HepG2 (cell line): ENCODE results near the gene SLC17A9. TPM values are rescaled to one million over a fixed set of nuclear protein-coding genes. Genes with fewer than 3 reads are reported as not detected.

Experiments used
- ATAD3A ChIP-seq: sonication (generic); formaldehyde crosslinking; IDR thresholded peaks from 2 replicates; pipeline ENCODE4 v1.4.0; 2020; ENCODE audit warnings: missing genetic modification reagents
- CREM ChIP-seq, 2 experiments: sonication (generic) in 1 of 2; formaldehyde crosslinking in 1 of 2; IDR thresholded peaks; 2 replicates each; pipeline versions ENCODE4 v1.4.0 to v1.6.1; 2016 to 2020; ENCODE audit warnings: antibody characterized with exemption in 1 of 2, mild to moderate bottlenecking in 1 of 2, missing genetic modification reagents in 1 of 2
- ELF4 ChIP-seq: sonication (generic); formaldehyde crosslinking; IDR thresholded peaks from 2 replicates; pipeline ENCODE4 v1.5.0; 2020; ENCODE audit warnings: missing genetic modification reagents, mild to moderate bottlenecking, moderate library complexity, borderline replicate concordance
- ELK4 ChIP-seq: sonication (generic); formaldehyde crosslinking; IDR thresholded peaks from 2 replicates; pipeline ENCODE4 v1.9.0; 2021; ENCODE audit warnings: missing genetic modification reagents, borderline replicate concordance
- GZF1 ChIP-seq: sonication (generic); formaldehyde crosslinking; IDR thresholded peaks from 2 replicates; pipeline ENCODE4 v1.5.1; 2020; ENCODE audit warnings: mild to moderate bottlenecking, missing genetic modification reagents
- HIVEP1 ChIP-seq: sonication (generic); formaldehyde crosslinking; IDR thresholded peaks from 2 replicates; pipeline ENCODE4 v1.4.0; 2020; ENCODE audit warnings: mild to moderate bottlenecking, missing genetic modification reagents
- MTF2 ChIP-seq: sonication (generic); formaldehyde crosslinking; IDR thresholded peaks from 2 replicates; pipeline ENCODE4 v1.5.0; 2020; ENCODE audit warnings: missing genetic modification reagents, borderline replicate concordance
- PLSCR1 ChIP-seq: sonication (generic); formaldehyde crosslinking; IDR thresholded peaks from 2 replicates; pipeline ENCODE4 v1.5.0; 2020; ENCODE audit warnings: missing genetic modification reagents, mild to moderate bottlenecking, borderline replicate concordance
- POLR2A ChIP-seq, 2 experiments: IDR thresholded peaks; 2 replicates each; pipeline ENCODE4 v1.6.1; 2011; ENCODE audit warnings: low read depth in 2 of 2, low read length in 2 of 2, mild to moderate bottlenecking in 1 of 2, moderate library complexity in 1 of 2; ENCODE audit not compliant: insufficient read depth in 1 of 2
- POLR2AphosphoS2 ChIP-seq: IDR thresholded peaks from 2 replicates; pipeline ENCODE4 v1.6.1; 2011; ENCODE audit warnings: low read depth, low read length, improper control_type of control experiment
- RBM39 ChIP-seq: fragments of 200-400 bp; formaldehyde crosslinking; IDR thresholded peaks from one replicate; pipeline ENCODE4 v1.6.1; 2018; ENCODE audit warnings: antibody characterized with exemption, mild to moderate bottlenecking, low read depth, low read length; ENCODE audit not compliant: poor library complexity, severe bottlenecking
- RCOR2 ChIP-seq: IDR thresholded peaks from 2 replicates; pipeline ENCODE4 v1.6.1; 2016; ENCODE audit warnings: missing biosample characterization, missing genetic modification reagents
- STAG1 ChIP-seq: sonication (generic); formaldehyde crosslinking; IDR thresholded peaks from 2 replicates; pipeline ENCODE4 v1.4.0; 2020; ENCODE audit warnings: missing genetic modification reagents
- ZNF446 ChIP-seq: sonication (generic); formaldehyde crosslinking; IDR thresholded peaks from 2 replicates; pipeline ENCODE4 v1.5.0; 2020; ENCODE audit warnings: mild to moderate bottlenecking, missing genetic modification reagents
- ZNF484 ChIP-seq: sonication (generic); formaldehyde crosslinking; IDR thresholded peaks from 2 replicates; pipeline ENCODE4 v1.5.1; 2020; ENCODE audit warnings: mild to moderate bottlenecking, low read depth, missing genetic modification reagents, borderline replicate concordance
- ZNF709 ChIP-seq: sonication (generic); formaldehyde crosslinking; IDR thresholded peaks from 2 replicates; pipeline ENCODE4 v1.5.0; 2020; ENCODE audit warnings: mild to moderate bottlenecking, missing genetic modification reagents
- ZNF746 ChIP-seq: sonication (generic); formaldehyde crosslinking; IDR thresholded peaks from 2 replicates; pipeline ENCODE4 v1.8.0; 2022; ENCODE audit warnings: mild to moderate bottlenecking, missing genetic modification reagents
- polyA plus RNA-seq, 8 experiments: library from polyadenylated mRNA; depleted of rRNA in 3 of 8; stranded (reverse) in 7 of 8; unstranded in 1 of 8; fragments of >200 nt; fragmentation: Illumina TruSeq in 4 of 8; extraction: Trizol in 4 of 8; gene quantifications; 2 replicates each; pipeline versions ENCODE4 v1.2.1 to v1.2.3, GENCODE V29; 2011 to 2016; ENCODE audit warnings: low read depth in 4 of 8, missing spikeins in 1 of 8, mixed read lengths in 1 of 8; ENCODE audit not compliant: insufficient read depth in 1 of 8
- total RNA-seq, 5 experiments: library from RNA; depleted of rRNA; stranded (reverse); fragments of >200 nt; fragmentation: Illumina TruSeq; extraction: Trizol; gene quantifications; 2 replicates each; pipeline ENCODE4 v1.2.3, GENCODE V29; 2016; ENCODE audit warnings: low read depth in 1 of 5
- TF ChIP-seq, protein P1 (sequence below): sonication (generic); formaldehyde crosslinking; IDR thresholded peaks from 2 replicates; pipeline ENCODE4 v1.5.0; 2020; ENCODE audit warnings: missing genetic modification reagents
- TF ChIP-seq, protein P2 (sequence below): sonication (generic); formaldehyde crosslinking; IDR thresholded peaks from 2 replicates; pipeline ENCODE4 v1.4.0; 2020; ENCODE audit warnings: mild to moderate bottlenecking, missing genetic modification reagents
- TF ChIP-seq, protein P3 (sequence below): sonication (generic); formaldehyde crosslinking; IDR thresholded peaks from 2 replicates; pipeline ENCODE4 v1.4.0; 2020; ENCODE audit warnings: missing genetic modification reagents, borderline replicate concordance

SLC17A9 gene
- total and polyA plus RNA-seq, 2 of the 13 experiments (the other 11 are each of a cell fraction or from before 2014, with no cell fraction given): 110 to 191 TPM

DNA sequence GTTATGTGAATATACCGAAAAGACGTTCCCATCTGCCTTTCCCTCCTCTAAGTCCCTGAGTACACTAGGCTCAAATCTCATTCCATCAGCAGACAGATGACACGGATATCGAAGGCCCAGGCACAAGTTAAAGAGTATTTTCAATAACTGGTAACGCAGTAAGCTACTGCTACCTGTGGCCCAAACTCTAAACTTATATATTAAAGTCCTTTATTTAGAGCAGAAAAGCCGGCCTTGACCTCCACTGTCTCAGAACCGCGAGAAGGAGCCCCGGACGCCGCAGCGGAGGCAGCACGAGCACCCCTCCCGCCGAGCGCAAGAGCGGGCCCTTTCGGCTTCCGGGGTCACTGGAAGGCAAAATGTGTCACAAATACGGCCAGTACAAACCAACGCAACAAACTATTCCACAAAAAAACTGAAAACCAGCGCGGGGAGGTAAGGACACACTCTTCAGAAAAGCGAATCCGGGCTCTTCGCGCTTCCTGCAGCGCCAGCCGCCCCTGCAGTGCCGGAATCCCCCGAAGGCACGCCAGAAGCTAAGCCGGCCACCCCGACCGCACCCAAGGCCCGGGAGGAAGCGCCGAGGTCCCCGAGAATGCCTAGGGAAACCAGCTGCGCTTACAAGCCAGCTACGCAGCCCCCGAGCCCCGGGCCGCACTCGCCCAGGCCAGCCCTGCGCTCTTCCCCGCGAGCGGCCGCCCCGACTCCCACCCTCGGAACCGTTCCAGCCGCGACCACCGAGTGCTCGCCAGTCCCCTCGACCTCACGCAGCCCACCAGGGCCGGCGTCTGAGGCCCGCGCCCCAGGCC, 26.9 kb upstream of the SLC17A9 start (continued):
- TF ChIP-seq RBM39: peak; percentile 29
- TF ChIP-seq, protein P1, sequence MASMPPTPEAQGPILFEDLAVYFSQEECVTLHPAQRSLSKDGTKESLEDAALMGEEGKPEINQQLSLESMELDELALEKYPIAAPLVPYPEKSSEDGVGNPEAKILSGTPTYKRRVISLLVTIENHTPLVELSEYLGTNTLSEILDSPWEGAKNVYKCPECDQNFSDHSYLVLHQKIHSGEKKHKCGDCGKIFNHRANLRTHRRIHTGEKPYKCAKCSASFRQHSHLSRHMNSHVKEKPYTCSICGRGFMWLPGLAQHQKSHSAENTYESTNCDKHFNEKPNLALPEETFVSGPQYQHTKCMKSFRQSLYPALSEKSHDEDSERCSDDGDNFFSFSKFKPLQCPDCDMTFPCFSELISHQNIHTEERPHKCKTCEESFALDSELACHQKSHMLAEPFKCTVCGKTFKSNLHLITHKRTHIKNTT (CRISPR knock-in tag): no peak
- no peak for TF ChIP-seq POLR2A (IDR thresholded peaks at IDR 0.05; ENCODE audit: insufficient read depth in 1 of 2, low read depth in 2 of 2, low read length in 2 of 2)
- no peak for TF ChIP-seq MTF2
- no peak for TF ChIP-seq CREM (IDR thresholded peaks at IDR 0.05)
- 0 out of 2 replicates have a peak, but pooled peaks have one; percentile 20 for TF ChIP-seq CREM (CRISPR knock-in tag; IDR thresholded peaks at IDR 0.05)
- 0 out of 2 replicates have a peak, but pooled peaks have one; percentile 25 for TF ChIP-seq ZNF484 (CRISPR knock-in tag)
- TF ChIP-seq STAG1 (CRISPR knock-in tag): no peak
- TF ChIP-seq ATAD3A (CRISPR knock-in tag): no peak
- TF ChIP-seq POLR2AphosphoS2: no peak; the same call in 1 of the 2 replicates
- TF ChIP-seq HIVEP1 (CRISPR knock-in tag): 0 out of 2 replicates have a peak, but pooled peaks have one; percentile 20
- TF ChIP-seq ZNF709 (CRISPR knock-in tag): no peak
- no peak for TF ChIP-seq ELF4 (CRISPR knock-in tag)
- TF ChIP-seq, protein P2, sequence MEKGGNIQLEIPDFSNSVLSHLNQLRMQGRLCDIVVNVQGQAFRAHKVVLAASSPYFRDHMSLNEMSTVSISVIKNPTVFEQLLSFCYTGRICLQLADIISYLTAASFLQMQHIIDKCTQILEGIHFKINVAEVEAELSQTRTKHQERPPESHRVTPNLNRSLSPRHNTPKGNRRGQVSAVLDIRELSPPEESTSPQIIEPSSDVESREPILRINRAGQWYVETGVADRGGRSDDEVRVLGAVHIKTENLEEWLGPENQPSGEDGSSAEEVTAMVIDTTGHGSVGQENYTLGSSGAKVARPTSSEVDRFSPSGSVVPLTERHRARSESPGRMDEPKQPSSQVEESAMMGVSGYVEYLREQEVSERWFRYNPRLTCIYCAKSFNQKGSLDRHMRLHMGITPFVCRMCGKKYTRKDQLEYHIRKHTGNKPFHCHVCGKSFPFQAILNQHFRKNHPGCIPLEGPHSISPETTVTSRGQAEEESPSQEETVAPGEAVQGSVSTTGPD: 0 out of 2 replicates have a peak, but pooled peaks have one; percentile 43
- TF ChIP-seq ZNF446: no peak
- TF ChIP-seq GZF1: 0 out of 2 replicates have a peak, but pooled peaks have one; percentile 28
- TF ChIP-seq RCOR2 (CRISPR knock-in tag): no peak
- 0 out of 2 replicates have a peak, but pooled peaks have one; percentile 20 for TF ChIP-seq ELK4
- peak; percentile 49; the same call in 1 of the 2 replicates for TF ChIP-seq PLSCR1 (CRISPR knock-in tag)
- peak; percentile 76 for TF ChIP-seq ZNF746 (CRISPR knock-in tag)
- TF ChIP-seq, protein P3, sequence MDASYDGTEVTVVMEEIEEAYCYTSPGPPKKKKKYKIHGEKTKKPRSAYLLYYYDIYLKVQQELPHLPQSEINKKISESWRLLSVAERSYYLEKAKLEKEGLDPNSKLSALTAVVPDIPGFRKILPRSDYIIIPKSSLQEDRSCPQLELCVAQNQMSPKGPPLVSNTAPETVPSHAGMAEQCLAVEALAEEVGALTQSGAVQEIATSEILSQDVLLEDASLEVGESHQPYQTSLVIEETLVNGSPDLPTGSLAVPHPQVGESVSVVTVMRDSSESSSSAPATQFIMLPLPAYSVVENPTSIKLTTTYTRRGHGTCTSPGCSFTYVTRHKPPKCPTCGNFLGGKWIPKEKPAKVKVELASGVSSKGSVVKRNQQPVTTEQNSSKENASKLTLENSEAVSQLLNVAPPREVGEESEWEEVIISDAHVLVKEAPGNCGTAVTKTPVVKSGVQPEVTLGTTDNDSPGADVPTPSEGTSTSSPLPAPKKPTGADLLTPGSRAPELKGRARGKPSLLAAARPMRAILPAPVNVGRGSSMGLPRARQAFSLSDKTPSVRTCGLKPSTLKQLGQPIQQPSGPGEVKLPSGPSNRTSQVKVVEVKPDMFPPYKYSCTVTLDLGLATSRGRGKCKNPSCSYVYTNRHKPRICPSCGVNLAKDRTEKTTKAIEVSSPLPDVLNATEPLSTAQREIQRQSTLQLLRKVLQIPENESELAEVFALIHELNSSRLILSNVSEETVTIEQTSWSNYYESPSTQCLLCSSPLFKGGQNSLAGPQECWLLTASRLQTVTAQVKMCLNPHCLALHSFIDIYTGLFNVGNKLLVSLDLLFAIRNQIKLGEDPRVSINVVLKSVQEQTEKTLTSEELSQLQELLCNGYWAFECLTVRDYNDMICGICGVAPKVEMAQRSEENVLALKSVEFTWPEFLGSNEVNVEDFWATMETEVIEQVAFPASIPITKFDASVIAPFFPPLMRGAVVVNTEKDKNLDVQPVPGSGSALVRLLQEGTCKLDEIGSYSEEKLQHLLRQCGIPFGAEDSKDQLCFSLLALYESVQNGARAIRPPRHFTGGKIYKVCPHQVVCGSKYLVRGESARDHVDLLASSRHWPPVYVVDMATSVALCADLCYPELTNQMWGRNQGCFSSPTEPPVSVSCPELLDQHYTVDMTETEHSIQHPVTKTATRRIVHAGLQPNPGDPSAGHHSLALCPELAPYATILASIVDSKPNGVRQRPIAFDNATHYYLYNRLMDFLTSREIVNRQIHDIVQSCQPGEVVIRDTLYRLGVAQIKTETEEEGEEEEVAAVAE (CRISPR knock-in tag): no peak
